IPS-18c (cell line): ENCODE measurements around the gene JPH3.

Source experiments
- H3K4me3 ChIP-seq: 2 replicates; pipeline ENCODE4 v1.7.0; 2013; ENCODE audit warnings: low read depth, mild to moderate bottlenecking, low read length, moderate library complexity; ENCODE audit not compliant: insufficient read depth
- H3K9me3 ChIP-seq: one replicate; pipeline ENCODE4 v1.6.1; 2013; ENCODE audit warnings: mild to moderate bottlenecking, low read length, moderate library complexity; ENCODE audit not compliant: control insufficient read depth, insufficient read depth

The JPH3 gene

DNA sequence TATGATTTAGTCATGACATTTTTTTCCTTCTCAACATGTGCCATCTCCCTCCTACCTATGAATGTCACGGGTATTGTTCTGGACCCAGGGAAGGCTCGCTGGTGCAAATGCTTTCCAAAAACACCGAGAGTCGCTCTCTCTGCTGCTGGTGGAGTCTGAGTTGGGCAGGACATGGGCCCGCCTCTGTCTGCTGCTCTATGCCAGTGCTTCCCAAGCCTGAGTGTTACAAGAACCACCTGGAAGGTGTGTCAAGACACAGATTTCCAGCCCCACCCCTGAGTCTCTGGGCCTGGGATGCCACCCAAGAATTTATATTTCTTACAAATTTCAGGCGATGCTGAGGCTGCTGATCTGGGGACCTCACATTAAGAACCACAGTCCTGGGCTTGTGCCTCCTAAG lies 9.1 kb downstream of the JPH3 start:
- Histone ChIP-seq H3K9me3 (no peaks in the 10 kb centered on the region), H3K4me3 (no peak overlapping the region)

GRCh38 chr16:87613961-87614360 lies 11.7 kb downstream of the JPH3 start:
- no peaks in the 10 kb centered on the region for H3K9me3 ChIP-seq
- H3K4me3 ChIP-seq: no peak overlapping the region

DNA sequence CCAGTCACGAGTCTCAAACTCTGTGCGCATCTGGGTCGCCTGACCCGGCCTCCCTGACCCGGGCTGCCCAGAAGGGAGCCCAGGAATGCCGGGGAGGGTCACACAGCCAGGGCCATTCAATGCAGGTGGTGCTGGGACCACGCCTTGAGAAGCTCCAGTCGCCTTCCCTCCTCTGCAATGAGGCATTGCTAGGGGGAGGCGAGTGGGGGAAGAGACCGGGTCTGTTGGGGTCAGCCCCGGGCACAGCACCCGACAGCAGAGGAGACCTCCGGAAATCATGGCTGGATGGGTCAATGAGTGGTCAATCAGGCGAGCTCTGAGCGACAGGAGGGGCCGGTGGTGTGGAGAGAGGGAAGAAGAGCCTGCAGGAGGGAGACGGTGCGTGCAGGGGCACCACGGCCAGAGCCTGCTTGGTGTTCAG lies 13.3 kb downstream of the JPH3 start:
- no peak overlapping the region for H3K4me3 ChIP-seq
- H3K9me3 ChIP-seq: no peaks in the 10 kb centered on the region

GRCh38 chr16:87616556-87616955 lies 14.2 kb downstream of the JPH3 start:
- H3K4me3 ChIP-seq: no peak overlapping the region
- no peaks in the 10 kb centered on the region for H3K9me3 ChIP-seq

GRCh38 chr16:87618216-87618615 lies 15.9 kb downstream of the JPH3 start:
- Histone ChIP-seq H3K4me3 (no peak overlapping the region), H3K9me3 (no peaks in the 10 kb centered on the region)

DNA sequence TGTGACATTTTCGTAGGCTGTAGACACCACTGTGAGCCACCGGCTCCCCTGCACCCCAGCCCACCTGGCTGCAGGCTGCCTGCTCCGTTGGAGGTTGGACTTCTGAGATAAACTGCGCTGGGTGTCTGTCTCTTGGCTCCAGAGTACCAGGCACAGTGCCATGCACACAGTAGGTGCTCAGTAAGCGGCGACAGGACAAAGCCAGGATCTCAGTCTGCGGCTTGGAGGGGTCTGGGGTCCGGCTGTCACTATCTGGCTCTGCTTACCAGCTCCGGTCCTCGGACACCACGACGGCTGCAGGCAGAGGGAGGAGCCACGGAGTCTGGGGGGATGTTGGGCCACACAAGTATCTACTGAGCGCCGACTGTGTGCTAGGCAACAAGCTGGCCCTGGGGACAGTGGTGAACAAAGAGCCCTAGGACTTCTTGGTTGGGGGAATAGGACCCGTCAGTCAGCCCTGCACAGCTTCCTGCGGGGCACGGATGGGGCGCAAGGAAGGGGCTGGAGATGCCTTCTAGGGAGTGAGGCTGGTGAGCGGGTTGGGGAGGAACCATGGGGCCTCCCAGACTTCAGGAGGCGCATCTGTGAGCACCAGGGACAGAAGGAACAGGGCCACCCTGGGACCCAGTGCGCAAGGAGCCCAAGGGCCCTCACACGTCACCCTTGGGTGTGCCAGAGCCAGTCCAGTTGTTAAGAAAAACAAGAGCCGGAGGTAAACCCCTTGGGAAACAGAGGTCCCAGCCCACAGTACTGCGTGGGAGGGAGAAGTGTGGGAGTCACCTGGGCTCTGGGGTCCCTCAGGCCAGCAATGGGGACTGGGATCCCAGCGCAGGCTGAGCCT lies 17.3 kb downstream of the JPH3 start:
- no peak overlapping the region for H3K4me3 ChIP-seq
- H3K9me3 ChIP-seq: no peaks in the 10 kb centered on the region

GRCh38 chr16:87620201-87620495 lies 17.8 kb downstream of the JPH3 start:
- H3K9me3 ChIP-seq: no peaks in the 10 kb centered on the region
- H3K4me3 ChIP-seq: no peak overlapping the region

GRCh38 chr16:87621550-87621829 lies 19.2 kb downstream of the JPH3 start:
- H3K4me3 ChIP-seq: no peak overlapping the region

GRCh38 chr16:87621976-87622713 lies 19.8 kb downstream of the JPH3 start:
- H3K4me3 ChIP-seq: no peak overlapping the region
- H3K9me3 ChIP-seq: no peaks in the 10 kb centered on the region

More at GRCh38 chr16:87621550-87621829, 19.2 kb downstream of the JPH3 start:
- H3K9me3 ChIP-seq: no peaks in the 10 kb centered on the region

DNA sequence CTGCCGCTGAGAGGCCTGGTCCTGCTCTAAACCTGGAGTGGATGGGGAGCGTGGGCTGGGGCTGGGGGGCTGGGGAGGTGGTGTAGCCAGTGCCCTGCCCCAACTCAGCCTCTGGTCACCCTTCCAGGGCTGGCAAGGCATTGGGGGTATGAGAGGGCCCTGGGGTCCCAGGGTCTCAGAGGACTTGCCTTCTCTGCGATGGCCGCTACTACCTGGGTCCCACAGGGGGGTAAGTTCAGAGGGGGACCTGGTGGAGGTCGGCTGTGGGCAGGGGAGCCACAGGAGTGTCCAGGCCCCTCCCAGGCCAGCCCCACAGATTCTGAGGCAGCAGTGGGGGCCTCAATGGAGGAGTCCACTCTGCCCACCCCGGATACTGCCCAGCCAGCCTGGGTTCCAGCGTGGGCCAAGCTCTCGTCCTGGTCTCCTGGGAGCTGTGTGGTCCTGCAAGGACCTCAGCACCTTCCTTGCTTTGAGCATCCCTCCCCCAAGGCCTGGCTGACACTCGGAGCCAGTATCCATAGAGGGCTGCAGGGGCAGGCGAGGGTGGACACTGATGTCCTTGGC lies 20.5 kb downstream of the JPH3 start:
- no peaks in the 10 kb centered on the region for H3K9me3 ChIP-seq
- H3K4me3 ChIP-seq: no peak overlapping the region

DNA sequence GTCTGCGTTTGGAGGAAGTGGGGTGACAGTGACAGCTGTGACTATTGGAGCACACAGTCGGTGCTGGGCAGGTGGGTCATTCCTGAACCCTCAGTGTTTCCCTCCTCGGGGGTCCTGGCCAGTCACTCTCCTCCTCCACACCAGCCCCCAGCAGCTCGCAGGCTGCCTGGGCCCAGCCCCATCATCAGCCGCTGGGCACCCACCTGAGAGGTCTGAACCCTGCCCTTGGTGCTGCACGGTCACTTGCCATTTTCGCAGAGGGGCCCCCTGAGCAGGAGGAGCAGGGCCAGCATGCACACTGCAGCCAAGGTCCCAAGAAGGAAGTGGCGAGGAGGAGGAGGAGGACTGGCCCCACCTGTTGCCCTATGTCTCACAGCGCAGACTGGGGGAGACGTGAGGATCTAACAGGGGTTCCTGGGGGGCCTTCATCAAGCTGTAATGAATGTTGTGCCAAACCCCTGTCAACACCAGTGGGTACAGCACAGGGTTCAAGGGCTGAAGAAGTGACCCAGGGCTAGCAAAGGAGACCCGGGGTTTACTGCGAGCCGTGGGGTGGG lies 23.0 kb downstream of the JPH3 start:
- Histone ChIP-seq H3K9me3 (peaks cover under 1% of the 10 kb centered on the region), H3K4me3 (no peak overlapping the region)

DNA sequence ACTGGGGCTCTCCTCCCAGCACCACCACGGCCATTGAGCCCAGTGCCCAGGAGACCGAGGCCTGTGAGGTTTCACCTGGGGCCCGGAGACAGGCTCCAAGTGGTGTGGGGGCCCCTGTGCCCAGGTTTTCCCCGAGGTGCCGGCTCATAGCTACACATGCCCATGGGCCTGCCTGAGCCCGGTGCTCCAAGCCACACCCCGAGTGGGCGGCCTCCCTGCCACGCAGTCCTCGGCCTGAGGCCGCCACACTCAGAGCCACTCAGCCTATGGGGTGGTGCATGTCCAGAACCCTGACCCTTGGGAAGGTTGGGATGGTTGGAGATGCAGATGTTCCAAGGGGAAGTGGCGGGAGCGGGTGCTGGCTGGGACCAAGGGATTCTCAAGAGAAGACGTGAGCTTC lies 24.1 kb downstream of the JPH3 start:
- Histone ChIP-seq H3K9me3 (peaks cover 5% of the 10 kb centered on the region), H3K4me3 (no peak overlapping the region)

- Histone ChIP-seq H3K4me3 (no peak overlapping the region), H3K9me3 (peaks cover 5% of the 10 kb centered on the region)
Observed at GRCh38 chr16:87626905-87627304, 24.6 kb downstream of the JPH3 start.

DNA sequence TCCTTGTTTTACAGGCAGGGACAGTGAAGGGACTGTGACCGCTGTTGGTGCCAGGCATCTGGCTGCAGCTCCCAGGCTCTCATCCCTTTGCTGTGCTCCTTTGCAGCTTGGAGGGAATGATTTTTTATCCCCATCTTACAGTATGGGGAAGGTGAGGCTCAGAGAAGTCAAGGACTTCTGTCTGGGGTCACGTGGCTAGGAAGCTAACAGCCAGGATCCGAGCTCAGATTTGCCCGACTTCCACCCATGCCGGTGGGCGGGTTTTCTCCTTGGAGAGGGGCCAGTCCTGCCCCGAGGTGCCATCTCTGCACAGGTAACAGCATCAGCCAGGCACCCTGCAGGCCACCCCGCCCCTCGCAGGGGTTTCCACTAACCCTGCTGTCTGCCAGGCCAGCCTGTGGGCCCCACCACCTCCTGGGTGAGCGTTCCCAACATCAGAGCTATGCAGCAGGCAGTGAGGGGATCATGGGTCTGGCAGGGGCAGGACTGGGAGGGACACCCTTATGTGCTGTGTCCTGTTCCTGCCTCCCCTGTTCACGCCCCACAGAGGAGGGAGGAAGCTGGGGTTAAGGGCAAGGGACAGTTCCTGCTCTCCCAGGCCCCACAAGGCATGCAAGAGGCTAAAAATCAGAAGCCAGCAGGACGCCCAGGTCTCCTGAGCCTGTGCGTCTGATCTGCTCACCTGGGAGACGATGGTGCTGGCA lies 25.4 kb downstream of the JPH3 start:
- Histone ChIP-seq H3K4me3 (no peak overlapping the region), H3K9me3 (peaks cover 5% of the 10 kb centered on the region)

DNA sequence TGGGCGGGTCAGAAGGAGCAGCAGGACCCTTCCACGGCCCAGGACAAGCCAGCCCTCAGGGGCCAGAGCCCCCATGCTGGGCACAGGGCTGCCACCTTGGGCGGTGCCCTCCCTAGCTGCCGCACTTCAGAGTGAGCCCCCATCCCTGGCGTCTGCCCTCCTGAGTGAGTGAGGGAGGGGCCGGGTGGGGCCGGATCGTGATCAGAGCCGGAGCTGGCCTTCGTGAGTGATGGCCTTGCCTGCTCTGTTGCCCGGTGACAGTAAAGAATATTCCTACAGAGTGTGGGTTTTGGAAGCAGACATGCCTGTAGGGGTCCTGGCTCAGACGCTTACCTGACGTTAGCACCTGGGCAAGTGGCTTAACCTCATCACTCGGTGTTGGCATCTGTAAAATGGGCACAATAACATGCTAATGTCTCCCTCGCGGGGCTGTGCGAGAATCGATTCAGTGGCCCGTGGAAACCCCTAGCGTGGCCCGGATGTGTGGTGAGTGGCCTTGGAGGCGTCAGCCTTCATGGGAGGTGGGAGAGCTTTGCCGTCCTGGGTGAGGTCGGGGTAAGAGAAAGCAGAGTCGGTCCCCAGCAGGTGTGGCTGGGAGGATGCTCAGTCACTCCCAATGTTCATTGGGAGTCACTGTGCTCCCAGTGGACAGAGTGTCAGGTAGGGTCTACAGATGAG lies 26.1 kb downstream of the JPH3 start:
- H3K9me3 ChIP-seq: peaks cover 5% of the 10 kb centered on the region

GRCh38 chr16:87628940-87629339 lies 26.6 kb downstream of the JPH3 start:
- Histone ChIP-seq H3K9me3 (peaks cover 5% of the 10 kb centered on the region), H3K4me3 (no peak overlapping the region)

More for the DNA sequence above, 26.1 kb downstream of the JPH3 start:
- no peak overlapping the region for H3K4me3 ChIP-seq

DNA sequence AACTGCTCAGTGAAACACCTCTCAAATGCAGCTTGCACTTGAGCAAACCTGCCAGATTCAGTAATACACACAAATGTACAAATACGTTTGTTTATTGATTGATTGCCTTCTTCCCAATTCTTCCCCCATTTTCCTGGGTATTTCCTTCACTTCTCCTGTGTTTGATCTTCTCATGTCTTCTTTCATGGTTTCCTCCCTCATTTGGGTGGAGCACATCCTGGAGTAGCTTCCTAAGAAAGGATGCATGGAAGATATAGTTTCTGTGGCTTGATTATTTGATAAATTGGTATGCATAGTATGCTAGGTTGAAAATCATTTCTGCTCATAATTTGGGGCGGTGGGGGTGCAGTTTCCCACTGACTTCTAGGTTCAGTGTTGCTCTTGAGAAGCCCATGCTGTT lies 28.8 kb downstream of the JPH3 start:
- H3K4me3 ChIP-seq: no peak overlapping the region
- H3K9me3 ChIP-seq: peaks cover 5% of the 10 kb centered on the region
